Right atrium auricular region (tissue), 2 donors: ENCODE data around the gene FCHO2. TPM values are rescaled to one million over a fixed set of nuclear protein-coding genes. Genes with fewer than 3 reads are reported as not detected.
A peak's percentile ranks its signal among the peaks of the same experiment; 100 is the strongest.

Source experiments
- DNase-seq: peaks from one replicate; pipeline ENCODE4 v3.0.0-alpha.2; 2019; ENCODE audit warnings: low spot score
- H3K27ac ChIP-seq, 2 donors: fragments of 200-600 bp; sonication (generic); 1 replicate in 1 of 2; 2 replicates in 1 of 2; pipeline ENCODE4 v1.5.1; 2016 to 2019
- H3K27me3 ChIP-seq, 2 donors: fragments of 200-600 bp; sonication (generic); one replicate each; pipeline versions ENCODE4 v1.5.1 to v1.6.0; 2017 to 2019
- H3K36me3 ChIP-seq: fragments of 200-600 bp; sonication (generic); one replicate; pipeline ENCODE4 v1.5.1; 2016
- H3K4me1 ChIP-seq, 2 donors: fragments of 200-600 bp; sonication (generic); one replicate each; pipeline versions ENCODE4 v1.5.1 to v1.6.0; 2017 to 2019
- H3K4me3 ChIP-seq, 2 donors: fragments of 200-600 bp; sonication (generic); 1 replicate in 1 of 2; 2 replicates in 1 of 2; pipeline ENCODE4 v1.5.1; 2017 to 2019; ENCODE audit warnings: mild to moderate bottlenecking in 1 of 2, moderate library complexity in 1 of 2
- H3K9me3 ChIP-seq, 2 donors: fragments of 200-600 bp; sonication (generic); one replicate each; pipeline ENCODE4 v1.5.1; 2019
- CTCF ChIP-seq, 2 donors: fragments of 200-600 bp; sonication (generic); IDR thresholded peaks; one replicate each; pipeline ENCODE4 v1.5.1; 2019; ENCODE audit warnings: antibody characterized with exemption in 2 of 2
- total RNA-seq, 2 donors: library from RNA; depleted of rRNA; stranded (reverse); fragments of >200 nt; gene quantifications; one replicate each; pipeline ENCODE4 v1.1.0, GENCODE V29; 2016

Gene FCHO2
- total RNA-seq, 2 donors from 2014 or later: 10.7 to 12.1 TPM

GRCh38 chr5:73115399-73116051 lies 159.7 kb downstream of the FCHO2 start:
- H3K36me3 ChIP-seq: no peaks in the 10 kb centered on the region
- no peak overlapping the region for H3K4me3 ChIP-seq
- no peak for DNase-seq
- no peak overlapping the region for H3K27ac ChIP-seq
- no peaks in the 10 kb centered on the region for H3K27me3 ChIP-seq
- no peak for TF ChIP-seq CTCF (IDR thresholded peaks at IDR 0.05)
- H3K4me1 ChIP-seq: peaks cover 0 to 7% of the 10 kb centered on the region in 2 donors
- no peaks in the 10 kb centered on the region for H3K9me3 ChIP-seq

- no peak overlapping the region for H3K27ac ChIP-seq
- H3K4me1 ChIP-seq: peaks cover 0 to 7% of the 10 kb centered on the region in 2 donors
- H3K27me3 ChIP-seq: no peaks in the 10 kb centered on the region
- no peak overlapping the region for H3K4me3 ChIP-seq
- DNase-seq: no peak
- TF ChIP-seq CTCF (IDR thresholded peaks at IDR 0.05): no peak
- H3K36me3 ChIP-seq: no peaks in the 10 kb centered on the region
- no peaks in the 10 kb centered on the region for H3K9me3 ChIP-seq
These were observed 160.7 kb downstream of the FCHO2 start for GRCh38 chr5:73116506-73116905.

GRCh38 chr5:73117088-73117740 lies 161.4 kb downstream of the FCHO2 start:
- no peaks in the 10 kb centered on the region for H3K9me3 ChIP-seq
- H3K27ac ChIP-seq: no peak overlapping the region
- no peak overlapping the region for H3K4me3 ChIP-seq
- H3K4me1 ChIP-seq: peaks cover 0 to 7% of the 10 kb centered on the region in 2 donors
- DNase-seq: no peak
- H3K36me3 ChIP-seq: no peaks in the 10 kb centered on the region
- H3K27me3 ChIP-seq: no peaks in the 10 kb centered on the region
- TF ChIP-seq CTCF (IDR thresholded peaks at IDR 0.05): no peak

DNA sequence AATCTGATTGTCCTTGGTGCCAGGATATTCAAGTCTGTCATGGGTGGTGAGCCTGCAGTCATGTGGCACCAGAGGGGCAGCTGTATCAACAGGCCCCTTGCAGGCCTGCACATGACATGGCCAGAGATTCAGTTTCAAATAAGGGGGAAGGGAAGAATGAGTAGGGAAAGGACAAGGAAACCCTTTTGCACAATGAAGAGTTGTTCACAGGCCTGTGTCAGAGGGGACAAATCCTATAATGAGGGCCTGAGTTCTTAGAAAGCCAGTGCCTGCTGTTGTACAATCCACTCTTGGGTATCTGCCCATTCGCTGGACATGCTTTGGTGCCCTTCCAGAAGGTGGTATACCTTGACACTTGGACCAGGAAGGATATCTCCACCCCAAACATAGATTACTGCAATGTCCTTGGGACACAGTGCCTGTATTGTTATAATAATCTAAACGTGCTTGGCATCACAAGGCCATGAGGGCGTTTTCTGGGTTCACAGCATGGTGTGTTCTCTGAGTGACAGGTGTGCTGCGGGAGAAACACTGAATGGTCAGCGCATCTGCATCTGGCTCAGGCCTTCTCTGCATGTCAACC lies 162.6 kb downstream of the FCHO2 start:
- H3K27ac ChIP-seq: no peak overlapping the region
- no peak for TF ChIP-seq CTCF (IDR thresholded peaks at IDR 0.05)
- DNase-seq: no peak
- no peaks in the 10 kb centered on the region for H3K27me3 ChIP-seq
- H3K4me3 ChIP-seq: no peak overlapping the region
- H3K4me1 ChIP-seq: peaks cover 0 to 7% of the 10 kb centered on the region in 2 donors
- H3K36me3 ChIP-seq: no peaks in the 10 kb centered on the region
- no peaks in the 10 kb centered on the region for H3K9me3 ChIP-seq

GRCh38 chr5:73119451-73120157 lies 163.8 kb downstream of the FCHO2 start:
- Histone ChIP-seq H3K9me3 (no peaks in the 10 kb centered on the region), H3K4me3 (peak overlapping the region in 1 of 2 donors; percentile 48), H3K27ac (no peak overlapping the region), H3K4me1 (peaks cover 0 to 7% of the 10 kb centered on the region in 2 donors), H3K27me3 (no peaks in the 10 kb centered on the region), H3K36me3 (no peaks in the 10 kb centered on the region)
- DNase-seq: no peak
- TF ChIP-seq CTCF (IDR thresholded peaks at IDR 0.05): no peak
